Fibroblast of lung (primary cell): Measurements from ENCODE around the gene MS4A4E.

Experiments
- EZH2 ChIP-seq: IDR thresholded peaks from 2 replicates; pipeline ENCODE4 v1.5.1; 2012; ENCODE audit warnings: low read length, control low read depth, mild to moderate bottlenecking; ENCODE audit errors: missing control alignments
- TF ChIP-seq, protein P1 (sequence below), 2 donors: IDR thresholded peaks in 1 of 2; conservative IDR thresholded peaks in 1 of 2; 1 replicate in 1 of 2; 2 replicates in 1 of 2; pipeline ENCODE4 v1.5.1; 2011 to 2012; ENCODE audit warnings: low read length in 2 of 2, control low read depth in 1 of 2, inconsistent platforms in 1 of 2, low read depth in 1 of 2, mild to moderate bottlenecking in 1 of 2

DNA sequence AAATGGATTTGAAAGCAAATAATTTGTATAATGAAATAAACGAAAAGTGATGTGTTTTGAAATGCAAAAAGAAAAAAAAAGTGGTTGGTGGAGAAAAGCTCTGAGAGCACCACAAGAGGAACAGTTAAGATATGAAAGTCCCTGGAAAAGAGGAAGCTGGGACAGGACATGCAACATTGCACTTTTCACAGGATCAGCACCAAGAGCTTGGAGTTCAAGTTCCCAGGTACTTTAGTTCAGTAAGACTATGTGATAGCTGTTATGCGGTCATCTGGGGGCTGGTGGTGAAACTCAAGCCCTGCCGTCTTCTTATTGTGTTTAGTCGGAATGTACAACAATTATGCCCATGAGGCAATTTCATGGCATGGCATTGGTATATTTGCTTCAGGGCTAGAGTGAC is 20.5 kb upstream of the MS4A4E start:
- TF ChIP-seq, protein P1, sequence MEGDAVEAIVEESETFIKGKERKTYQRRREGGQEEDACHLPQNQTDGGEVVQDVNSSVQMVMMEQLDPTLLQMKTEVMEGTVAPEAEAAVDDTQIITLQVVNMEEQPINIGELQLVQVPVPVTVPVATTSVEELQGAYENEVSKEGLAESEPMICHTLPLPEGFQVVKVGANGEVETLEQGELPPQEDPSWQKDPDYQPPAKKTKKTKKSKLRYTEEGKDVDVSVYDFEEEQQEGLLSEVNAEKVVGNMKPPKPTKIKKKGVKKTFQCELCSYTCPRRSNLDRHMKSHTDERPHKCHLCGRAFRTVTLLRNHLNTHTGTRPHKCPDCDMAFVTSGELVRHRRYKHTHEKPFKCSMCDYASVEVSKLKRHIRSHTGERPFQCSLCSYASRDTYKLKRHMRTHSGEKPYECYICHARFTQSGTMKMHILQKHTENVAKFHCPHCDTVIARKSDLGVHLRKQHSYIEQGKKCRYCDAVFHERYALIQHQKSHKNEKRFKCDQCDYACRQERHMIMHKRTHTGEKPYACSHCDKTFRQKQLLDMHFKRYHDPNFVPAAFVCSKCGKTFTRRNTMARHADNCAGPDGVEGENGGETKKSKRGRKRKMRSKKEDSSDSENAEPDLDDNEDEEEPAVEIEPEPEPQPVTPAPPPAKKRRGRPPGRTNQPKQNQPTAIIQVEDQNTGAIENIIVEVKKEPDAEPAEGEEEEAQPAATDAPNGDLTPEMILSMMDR (conservative IDR thresholded peaks at IDR 0.05 in 1 of 2, IDR thresholded peaks at IDR 0.05 in 1 of 2; ENCODE audit: low read depth in 1 of 2, low read length in 2 of 2) = no peak
- TF ChIP-seq EZH2 = no peak
